ENCODE data around the gene CPA1. TPM values are rescaled to one million over a fixed set of nuclear protein-coding genes. Genes with fewer than 3 reads are reported as not detected.

The CPA1 gene
- total and polyA plus RNA-seq, 4 donors, result 0.31 to 12.5 (median 0.73) TPM

GRCh38 chr7:130345725-130346124 lies 34.6 kb upstream of the CPA1 start:
- Histone ChIP-seq H3K27ac (ENCODE audit: low read depth in 1 of 2, low read length in 1 of 2) (no peak overlapping the region), H3K36me3 (ENCODE audit: control insufficient read depth in 4 of 4, insufficient read depth in 4 of 4, low read length in 4 of 4) (no peaks in the 10 kb centered on the region), H3K4me1 (ENCODE audit: control insufficient read depth in 5 of 5, insufficient read depth in 5 of 5, low read length in 5 of 5) (peaks cover 0 to 16% (median 7%) of the 10 kb centered on the region in 5 donors), H3K9ac (ENCODE audit: insufficient read depth in 1 of 2, low read length in 2 of 2) (no peak overlapping the region), H3K27me3 (ENCODE audit: control insufficient read depth in 3 of 3, insufficient read depth in 3 of 3, low read length in 2 of 3) (no peaks in the 10 kb centered on the region), H3K4me3 (no peak overlapping the region), H3K9me3 (ENCODE audit: control insufficient read depth in 4 of 4, insufficient read depth in 3 of 4, low read length in 3 of 4) (peaks cover 0 to 3% (median 0%) of the 10 kb centered on the region in 4 donors)
- ATAC-seq (ENCODE audit: insufficient read depth, low FRiP score) (no peak), DNase-seq (no peak)
- WGBS, 2 donors, result 90% methylated on average over 5 of the region's 5 CpGs
- no peak for TF ChIP-seq CTCF (IDR thresholded peaks at IDR 0.05; ENCODE audit: control extremely low read depth, extremely low read depth)

DNA sequence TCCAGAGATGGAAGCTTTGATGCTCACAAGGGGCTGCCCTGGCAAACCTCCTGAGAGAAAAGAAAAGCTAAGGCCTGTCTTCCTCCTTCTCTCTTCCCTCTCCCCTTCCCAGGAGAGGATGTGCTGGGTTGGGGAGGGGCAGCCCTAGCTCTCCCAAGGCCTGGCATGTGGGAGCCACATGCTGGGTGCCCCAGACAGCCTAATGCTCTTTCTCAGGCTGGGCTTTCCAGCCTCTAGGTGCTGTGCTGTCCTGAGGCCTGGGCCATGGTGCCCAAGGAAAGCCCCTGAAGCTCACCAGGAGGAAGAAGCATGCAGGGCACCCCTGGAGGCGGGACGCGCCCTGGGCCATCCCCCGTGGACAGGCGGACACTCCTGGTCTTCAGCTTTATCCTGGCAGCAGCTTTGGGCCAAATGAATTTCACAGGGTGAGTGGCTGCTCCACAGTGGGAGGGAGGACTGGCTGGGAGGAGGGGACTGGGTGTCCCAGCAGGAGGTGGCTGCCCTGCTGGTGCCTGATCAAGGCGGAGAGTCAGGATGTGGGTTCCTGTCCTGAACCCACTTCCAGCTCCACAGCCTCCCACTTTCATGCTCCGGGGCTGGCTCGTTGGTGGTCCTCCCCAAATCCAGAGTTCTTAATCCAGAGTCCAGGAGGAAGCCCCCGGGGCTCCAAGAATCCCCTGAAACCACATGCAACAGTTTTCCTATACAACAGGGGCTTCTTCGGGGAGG lies 34.0 kb upstream of the CPA1 start:
- DNase-seq, result no peak
- ATAC-seq (ENCODE audit: insufficient read depth, low FRiP score), result no peak
- Histone ChIP-seq H3K27ac (ENCODE audit: low read depth in 1 of 2, low read length in 1 of 2) (no peak overlapping the region), H3K4me3 (no peak overlapping the region), H3K4me1 (ENCODE audit: control insufficient read depth in 5 of 5, insufficient read depth in 5 of 5, low read length in 5 of 5) (peaks cover 0 to 22% (median 10%) of the 10 kb centered on the region in 5 donors), H3K9me3 (ENCODE audit: control insufficient read depth in 4 of 4, insufficient read depth in 3 of 4, low read length in 3 of 4) (peaks cover 0 to 3% (median 0%) of the 10 kb centered on the region in 4 donors), H3K36me3 (ENCODE audit: control insufficient read depth in 4 of 4, insufficient read depth in 4 of 4, low read length in 4 of 4) (no peaks in the 10 kb centered on the region), H3K27me3 (ENCODE audit: control insufficient read depth in 3 of 3, insufficient read depth in 3 of 3, low read length in 2 of 3) (no peaks in the 10 kb centered on the region), H3K9ac (ENCODE audit: insufficient read depth in 1 of 2, low read length in 2 of 2) (no peak overlapping the region)
- TF ChIP-seq CTCF (IDR thresholded peaks at IDR 0.05; ENCODE audit: control extremely low read depth, extremely low read depth), result no peak
- 84 to 91% methylated on average over 10 of the region's 10 CpGs for WGBS, 2 donors

DNA sequence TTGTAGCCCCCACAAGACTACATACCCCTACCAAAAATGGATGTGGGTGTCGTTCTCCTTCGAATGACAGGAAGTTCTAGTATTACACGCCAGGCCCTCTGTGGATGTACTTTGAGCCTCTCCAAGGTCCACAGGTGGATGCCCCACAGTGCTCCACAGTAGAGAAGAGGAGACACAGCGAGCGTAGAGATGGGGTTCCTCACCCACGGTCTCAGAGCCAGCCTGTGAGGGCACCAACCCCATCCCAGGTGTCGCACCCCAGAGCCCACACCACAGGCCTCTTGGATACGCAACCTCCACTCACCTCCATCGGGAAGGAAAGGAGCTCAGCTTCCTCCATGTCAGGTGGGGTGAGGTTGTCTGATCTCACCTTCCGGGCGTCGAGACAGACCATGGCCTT lies 33.4 kb upstream of the CPA1 start:
- Histone ChIP-seq H3K9ac (ENCODE audit: insufficient read depth in 1 of 2, low read length in 2 of 2) (no peak overlapping the region), H3K36me3 (ENCODE audit: control insufficient read depth in 4 of 4, insufficient read depth in 4 of 4, low read length in 4 of 4) (no peaks in the 10 kb centered on the region), H3K9me3 (ENCODE audit: control insufficient read depth in 4 of 4, insufficient read depth in 3 of 4, low read length in 3 of 4) (peaks cover 0 to under 1% (median 0%) of the 10 kb centered on the region in 4 donors), H3K27ac (ENCODE audit: low read depth in 1 of 2, low read length in 1 of 2) (no peak overlapping the region), H3K4me3 (no peak overlapping the region), H3K27me3 (ENCODE audit: control insufficient read depth in 3 of 3, insufficient read depth in 3 of 3, low read length in 2 of 3) (no peaks in the 10 kb centered on the region), H3K4me1 (ENCODE audit: control insufficient read depth in 5 of 5, insufficient read depth in 5 of 5, low read length in 5 of 5) (peaks cover 0 to 28% (median 12%) of the 10 kb centered on the region in 5 donors)
- no peak for DNase-seq
- WGBS, 2 donors, result 84% methylated on average over 11 to 12 of the region's 12 CpGs
- no peak for ATAC-seq (ENCODE audit: insufficient read depth, low FRiP score)
- no peak for TF ChIP-seq CTCF (IDR thresholded peaks at IDR 0.05; ENCODE audit: control extremely low read depth, extremely low read depth)
